ENCODE results near the gene CUL7. TPM values are rescaled to one million over a fixed set of nuclear protein-coding genes. Genes with fewer than 3 reads are reported as not detected.

CUL7 gene
- 10 to 100 TPM; 10.9 to 16.6 (median 13.5) TPM for total RNA-seq

DNA sequence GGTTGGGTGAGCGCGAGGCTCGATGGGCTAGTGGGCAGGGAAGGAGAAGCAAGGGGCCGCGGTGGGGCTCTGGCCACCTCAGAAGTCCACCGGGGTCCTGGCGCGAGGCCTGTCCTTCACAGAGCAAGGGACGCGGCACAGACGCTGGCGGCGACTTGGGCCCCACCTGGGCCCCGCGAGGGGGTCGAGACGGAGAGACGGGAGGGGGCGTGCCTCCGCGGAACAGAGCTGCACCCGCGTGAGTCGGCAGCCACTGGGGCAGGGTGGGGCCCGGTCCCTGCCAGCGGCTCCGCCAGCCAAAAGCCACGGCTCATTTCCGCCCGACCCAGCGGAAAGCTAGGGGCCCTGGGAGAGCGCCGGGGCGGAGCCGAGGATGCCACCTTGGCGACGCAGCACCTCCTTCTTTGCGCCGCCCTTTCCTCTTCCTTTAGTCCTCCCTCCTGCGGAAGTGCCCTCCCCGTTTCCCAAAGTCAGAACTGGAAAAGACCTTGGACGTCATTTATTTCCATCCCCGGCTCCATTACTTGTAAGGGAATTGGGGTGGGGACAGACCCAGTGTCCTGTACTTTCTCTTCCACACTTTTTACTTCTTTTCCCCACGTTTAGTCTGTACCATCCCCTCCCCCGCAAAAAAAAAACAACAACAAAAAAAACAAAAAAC lies at the start of gene CUL7:
Gene CUL7 (minus strand): TSS at position 307 of the 661 bp plus-strand sequence. CDS start 1,063 bp downstream, outside the sequence.
- Histone ChIP-seq H3K36me3 (peaks cover 0 to 57% of the 10 kb centered on the region in 2 donors), H3K4me1 (peaks cover 0 to 41% (median 15%) of the 10 kb centered on the region in 3 donors), H3K27me3 (no peaks in the 10 kb centered on the region), H3K4me3 (peak within 1 kb of the TSS; percentile 77 to 79), H3K9me3 (no peaks in the 10 kb centered on the region), H3K27ac (peak within 1 kb of the TSS; percentile 76 to 95 (median 90))
- TF ChIP-seq CTCF (IDR thresholded peaks at IDR 0.05) (peak in 1 of 4 experiments; percentile 39), POLR2A (IDR thresholded peaks at IDR 0.05) (peak; percentile 77 to 80), POLR2AphosphoS5 (IDR thresholded peaks at IDR 0.05) (peak; percentile 84), EP300 (IDR thresholded peaks at IDR 0.05) (no peak)
- 0 to 7% methylated on average over 3 to 4 of the region's 45 CpGs for WGBS, 2 donors (ENCODE audit: low coverage in 1 of 2)
- ATAC-seq, result peak; percentile 97

- Histone ChIP-seq H3K27ac (no peak overlapping the region), H3K4me1 (peaks cover 0 to 4% (median 0%) of the 10 kb centered on the region in 3 donors), H3K27me3 (peaks cover 8% of the 10 kb centered on the region), H3K4me3 (no peak overlapping the region), H3K36me3 (no peaks in the 10 kb centered on the region), H3K9me3 (no peaks in the 10 kb centered on the region)
- ATAC-seq, result no peak
- WGBS, 2 donors (ENCODE audit: low coverage in 1 of 2), result 30 to 54% methylated on average over 2 to 4 of the region's 4 CpGs
- TF ChIP-seq CTCF (IDR thresholded peaks at IDR 0.05) (no peak), EP300 (IDR thresholded peaks at IDR 0.05) (no peak), POLR2AphosphoS5 (IDR thresholded peaks at IDR 0.05) (no peak), POLR2A (IDR thresholded peaks at IDR 0.05) (no peak)
These were observed 47.8 kb upstream of the CUL7 start for GRCh38 chr6:43101497-43101896.

DNA sequence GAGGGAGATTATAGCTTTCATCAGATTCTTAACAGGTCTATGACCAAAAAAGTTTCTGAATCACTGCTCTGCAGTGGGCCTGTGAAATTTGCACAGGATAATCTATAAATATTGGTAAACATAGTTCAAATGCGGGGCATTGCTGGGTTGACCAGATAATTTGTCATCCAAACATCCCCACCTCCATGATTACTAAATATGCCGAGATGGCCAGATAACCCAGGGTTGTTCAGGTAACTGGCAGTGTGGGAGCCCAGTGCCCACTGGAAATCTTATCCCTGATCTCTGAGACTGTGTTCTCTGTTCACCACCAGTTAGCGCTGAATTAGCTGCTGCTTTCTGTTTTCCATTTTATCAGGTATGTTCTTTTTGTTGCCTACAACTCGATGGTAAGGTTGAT lies 43.9 kb upstream of the CUL7 start:
- 83 to 100% methylated on average over 1 to 2 of the region's 4 CpGs for WGBS, 2 donors (ENCODE audit: low coverage in 1 of 2)
- H3K36me3 ChIP-seq, result no peaks in the 10 kb centered on the region
- no peaks in the 10 kb centered on the region for H3K9me3 ChIP-seq
- H3K27ac ChIP-seq, result no peak overlapping the region
- no peak overlapping the region for H3K4me3 ChIP-seq
- peaks cover 8% of the 10 kb centered on the region for H3K27me3 ChIP-seq
- TF ChIP-seq EP300 (IDR thresholded peaks at IDR 0.05) (no peak), POLR2AphosphoS5 (IDR thresholded peaks at IDR 0.05) (no peak), CTCF (IDR thresholded peaks at IDR 0.05) (no peak), POLR2A (IDR thresholded peaks at IDR 0.05) (no peak)
- H3K4me1 ChIP-seq, result peaks cover 0 to 22% (median 0%) of the 10 kb centered on the region in 3 donors
- no peak for ATAC-seq

DNA sequence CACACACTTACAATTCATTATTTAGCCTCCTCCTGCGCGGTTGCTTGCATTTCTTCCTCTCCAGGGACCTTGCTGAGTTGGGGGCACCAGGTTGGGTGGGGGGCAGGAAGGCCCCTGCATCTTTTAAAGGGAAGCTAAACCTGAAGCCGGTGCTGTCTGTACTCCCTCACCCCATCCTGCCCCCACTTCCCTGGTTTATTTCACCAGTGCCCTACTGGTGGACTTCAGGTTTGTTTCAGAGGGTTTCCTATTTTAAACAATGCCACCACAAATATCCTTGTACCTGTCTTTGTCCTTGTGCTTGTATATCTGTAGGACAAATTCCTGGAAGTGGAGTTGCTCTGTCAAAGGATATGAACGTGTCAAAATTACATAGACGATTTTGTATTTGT lies 43.4 kb upstream of the CUL7 start:
- 26 to 49% methylated on average over 4 to 5 of the region's 5 CpGs for WGBS, 2 donors (ENCODE audit: low coverage in 1 of 2)
- TF ChIP-seq POLR2A (IDR thresholded peaks at IDR 0.05), result no peak
- no peak for ATAC-seq

GRCh38 chr6:43096451-43097097 lies 42.9 kb upstream of the CUL7 start:
- Histone ChIP-seq H3K27ac (no peak overlapping the region), H3K36me3 (no peaks in the 10 kb centered on the region), H3K9me3 (no peaks in the 10 kb centered on the region), H3K4me3 (no peak overlapping the region), H3K27me3 (peaks cover 8% of the 10 kb centered on the region), H3K4me1 (peaks cover 0 to 22% (median 0%) of the 10 kb centered on the region in 3 donors)
- no peak for ATAC-seq
- no peak for TF ChIP-seq POLR2A (IDR thresholded peaks at IDR 0.05)
- TF ChIP-seq CTCF (IDR thresholded peaks at IDR 0.05), result no peak
- no peak for TF ChIP-seq POLR2AphosphoS5 (IDR thresholded peaks at IDR 0.05)
- no peak for TF ChIP-seq EP300 (IDR thresholded peaks at IDR 0.05)
- WGBS, 2 donors (ENCODE audit: low coverage in 1 of 2), result 44 to 59% methylated on average over 2 of the region's 8 CpGs

More for the DNA sequence above, 43.4 kb upstream of the CUL7 start:
- Histone ChIP-seq H3K36me3 (no peaks in the 10 kb centered on the region), H3K4me3 (no peak overlapping the region), H3K4me1 (peaks cover 0 to 22% (median 0%) of the 10 kb centered on the region in 3 donors), H3K9me3 (no peaks in the 10 kb centered on the region), H3K27me3 (peaks cover 8% of the 10 kb centered on the region), H3K27ac (no peak overlapping the region)
